ENCODE measurements around the gene CACNG3. TPM values are rescaled to one million over a fixed set of nuclear protein-coding genes. Genes with fewer than 3 reads are reported as not detected.

CACNG3 gene
- total and polyA plus RNA-seq, 2 of the 4 experiments (the other 2 are of a cell fraction), result not detected

DNA sequence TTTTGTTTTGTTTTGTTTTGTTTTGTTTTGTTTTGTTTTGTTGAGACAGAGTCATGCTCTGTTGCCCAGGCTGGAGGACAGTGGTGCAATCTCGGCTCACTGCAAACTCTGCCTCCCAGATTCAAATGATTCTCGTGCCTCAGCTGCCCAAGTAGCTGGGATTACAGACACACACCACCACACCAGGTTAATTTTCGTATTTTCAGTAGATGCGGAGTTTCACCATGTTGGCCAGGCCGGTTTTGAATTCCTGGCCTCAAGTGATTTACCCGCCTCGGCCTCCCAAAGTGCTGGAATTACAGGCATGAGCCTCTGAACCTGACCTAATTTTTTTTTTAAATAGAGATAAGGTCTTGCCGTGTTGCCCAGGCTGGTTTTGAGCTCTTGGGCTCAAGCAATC is 46.5 kb downstream of the CACNG3 start:
- Histone ChIP-seq H4K8ac (ENCODE audit: low read depth in 2 of 2, low read length in 2 of 2) (no peak overlapping the region), H2AK5ac (ENCODE audit: low read depth, low read length) (no peak overlapping the region), H2AFZ (replicated peaks; ENCODE audit: low read length, poor library complexity) (no peak overlapping the region), H3K36me3 (ENCODE audit: control insufficient read depth, insufficient read depth, low read length) (no peaks in the 10 kb centered on the region), H2BK20ac (ENCODE audit: low read depth, low read length) (no peak overlapping the region), H3K9me1 (ENCODE audit: insufficient read depth, low read length) (no peaks in the 10 kb centered on the region), H4K91ac (ENCODE audit: insufficient read depth, low read depth, low read length) (no peak overlapping the region), H3K79me1 (ENCODE audit: low read depth in 1 of 2, low read length in 2 of 2) (no peaks in the 10 kb centered on the region), H3K4me2 (ENCODE audit: low read depth, low read length) (no peak overlapping the region), H3K9ac (ENCODE audit: low read depth, low read length) (no peak overlapping the region), H4K5ac (ENCODE audit: low read depth, low read length) (no peak overlapping the region), H3K23ac (ENCODE audit: low read depth, low read length) (no peak overlapping the region), H3K4me1 (ENCODE audit: control insufficient read depth, insufficient read depth, low read length) (no peaks in the 10 kb centered on the region), H4K20me1 (ENCODE audit: insufficient read depth, low read length) (no peaks in the 10 kb centered on the region), H2BK15ac (ENCODE audit: low read depth, low read length) (no peak overlapping the region), H3K9me3 (ENCODE audit: control insufficient read depth, insufficient read depth, low read length) (no peaks in the 10 kb centered on the region), H2BK120ac (ENCODE audit: low read depth, low read length) (no peak overlapping the region), H3K56ac (ENCODE audit: extremely low read depth, insufficient read depth, low read length) (no peak overlapping the region), H2AK9ac (replicated peaks; ENCODE audit: low read depth, low read length, poor library complexity) (no peak overlapping the region), H3K14ac (replicated peaks; ENCODE audit: low read depth, low read length) (no peak overlapping the region), H3K27ac (ENCODE audit: insufficient read depth, low read length) (no peak overlapping the region), H3K27me3 (ENCODE audit: control insufficient read depth, insufficient read depth, low read length) (no peaks in the 10 kb centered on the region), H2BK5ac (ENCODE audit: low read depth, low read length, poor library complexity, severe bottlenecking) (no peak overlapping the region), H3K4ac (ENCODE audit: low read depth, low read length) (no peak overlapping the region), H3K4me3 (ENCODE audit: insufficient read depth, low read depth, low read length) (no peak overlapping the region), H3K18ac (ENCODE audit: low read depth, low read length) (no peak overlapping the region)
- TF ChIP-seq POLR2A (IDR thresholded peaks at IDR 0.05; ENCODE audit: low read depth, low read length), result no peak
- TF ChIP-seq, protein P1, sequence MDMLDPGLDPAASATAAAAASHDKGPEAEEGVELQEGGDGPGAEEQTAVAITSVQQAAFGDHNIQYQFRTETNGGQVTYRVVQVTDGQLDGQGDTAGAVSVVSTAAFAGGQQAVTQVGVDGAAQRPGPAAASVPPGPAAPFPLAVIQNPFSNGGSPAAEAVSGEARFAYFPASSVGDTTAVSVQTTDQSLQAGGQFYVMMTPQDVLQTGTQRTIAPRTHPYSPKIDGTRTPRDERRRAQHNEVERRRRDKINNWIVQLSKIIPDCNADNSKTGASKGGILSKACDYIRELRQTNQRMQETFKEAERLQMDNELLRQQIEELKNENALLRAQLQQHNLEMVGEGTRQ (IDR thresholded peaks at IDR 0.05; ENCODE audit: low read depth, low read length), result no peak
- TF ChIP-seq NFE2L2 (IDR thresholded peaks at IDR 0.05; ENCODE audit: low read depth, low read length), result no peak
- TF ChIP-seq MAFK (IDR thresholded peaks at IDR 0.05; ENCODE audit: low read depth, low read length), result no peak
- TF ChIP-seq CEBPB (IDR thresholded peaks at IDR 0.05; ENCODE audit: low read depth, low read length), result no peak
- TF ChIP-seq BHLHE40 (IDR thresholded peaks at IDR 0.05; ENCODE audit: low read depth, low read length), result no peak
- TF ChIP-seq RAD21 (IDR thresholded peaks at IDR 0.05; ENCODE audit: low read length), result no peak
- no peak for TF ChIP-seq RCOR1 (IDR thresholded peaks at IDR 0.05; ENCODE audit: insufficient replicate concordance, low read length)
- TF ChIP-seq SMC3 (IDR thresholded peaks at IDR 0.05; ENCODE audit: low read depth, low read length), result no peak
- TF ChIP-seq, protein P2, sequence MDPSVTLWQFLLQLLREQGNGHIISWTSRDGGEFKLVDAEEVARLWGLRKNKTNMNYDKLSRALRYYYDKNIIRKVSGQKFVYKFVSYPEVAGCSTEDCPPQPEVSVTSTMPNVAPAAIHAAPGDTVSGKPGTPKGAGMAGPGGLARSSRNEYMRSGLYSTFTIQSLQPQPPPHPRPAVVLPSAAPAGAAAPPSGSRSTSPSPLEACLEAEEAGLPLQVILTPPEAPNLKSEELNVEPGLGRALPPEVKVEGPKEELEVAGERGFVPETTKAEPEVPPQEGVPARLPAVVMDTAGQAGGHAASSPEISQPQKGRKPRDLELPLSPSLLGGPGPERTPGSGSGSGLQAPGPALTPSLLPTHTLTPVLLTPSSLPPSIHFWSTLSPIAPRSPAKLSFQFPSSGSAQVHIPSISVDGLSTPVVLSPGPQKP (IDR thresholded peaks at IDR 0.05; ENCODE audit: borderline replicate concordance, low read depth, low read length), result no peak
- no peak for TF ChIP-seq MXI1 (IDR thresholded peaks at IDR 0.05; ENCODE audit: borderline replicate concordance, low read depth, low read length)
- DNase-seq, result no peak
- BruUV-seq (replicated peaks), result no TSS peak
- intact Hi-C loops (cut with micrococcal nuclease), result no loop called here
- ChIA-PET CTCF (no interaction called here), POLR2A (ENCODE audit: unreplicated experiment) (no interaction called here)
- dilution Hi-C loops (cut with HindIII; ENCODE audit: low sequenced_read_pairs, unreplicated experiment), result no loop called here
- in situ Hi-C loops (cut with MboI; ENCODE audit: low sequenced_read_pairs), result no loop called here
- ATAC-seq (ENCODE audit: low read depth), result no peak
- WGBS, 2 experiments (ENCODE audit: extremely low coverage in 2 of 2, insufficient read length in 1 of 2), result 20% methylated on average over 2 of the region's 8 CpGs; no CpG with 5 or more reads in 1 of the 2 experiments
